ENCODE results near the gene RFXANK. TPM values are rescaled to one million over a fixed set of nuclear protein-coding genes. Genes with fewer than 3 reads are reported as not detected.

The RFXANK gene
- polyA plus RNA-seq, 1 donor from 2014 or later, result 40.0 TPM

GRCh38 chr19:19240476-19240875 is 48.4 kb downstream of the RFXANK start:
- Histone ChIP-seq H3K36me3 (ENCODE audit: insufficient read depth, low read length) (peaks cover 8% of the 10 kb centered on the region), H3K9me3 (ENCODE audit: low read length) (no peaks in the 10 kb centered on the region), H3K79me2 (replicated peaks; ENCODE audit: insufficient read depth, low read length) (no peaks in the 10 kb centered on the region), H3K4me3 (ENCODE audit: low read length) (no peak overlapping the region), H2AFZ (ENCODE audit: low read depth, low read length) (no peak overlapping the region), H3F3A (ENCODE audit: insufficient read depth, low read length, poor library complexity, severe bottlenecking) (no peaks in the 10 kb centered on the region), H3K27me3 (ENCODE audit: insufficient read depth, low read depth, low read length) (no peaks in the 10 kb centered on the region), H4K20me1 (ENCODE audit: insufficient read depth) (no peaks in the 10 kb centered on the region), H3K9me2 (ENCODE audit: insufficient read depth, low read length) (no peaks in the 10 kb centered on the region), H3K4me2 (ENCODE audit: low read length) (no peak overlapping the region), H3K27ac (ENCODE audit: low read length) (no peak overlapping the region), H3K9ac (ENCODE audit: low read length) (no peak overlapping the region)
- TF ChIP-seq EP300 (conservative IDR thresholded peaks at IDR 0.05; ENCODE audit: poor library complexity, severe bottlenecking) (no peak), RAD21 (conservative IDR thresholded peaks at IDR 0.05) (no peak), MXI1 (conservative IDR thresholded peaks at IDR 0.05; ENCODE audit: poor library complexity, severe bottlenecking) (no peak)

GRCh38 chr19:19250196-19250801 is 58.2 kb downstream of the RFXANK start:
- no peaks in the 10 kb centered on the region for H3F3A ChIP-seq (ENCODE audit: insufficient read depth, low read length, poor library complexity, severe bottlenecking)
- H3K79me2 ChIP-seq (replicated peaks; ENCODE audit: insufficient read depth, low read length), result no peaks in the 10 kb centered on the region
- TF ChIP-seq, protein P1, sequence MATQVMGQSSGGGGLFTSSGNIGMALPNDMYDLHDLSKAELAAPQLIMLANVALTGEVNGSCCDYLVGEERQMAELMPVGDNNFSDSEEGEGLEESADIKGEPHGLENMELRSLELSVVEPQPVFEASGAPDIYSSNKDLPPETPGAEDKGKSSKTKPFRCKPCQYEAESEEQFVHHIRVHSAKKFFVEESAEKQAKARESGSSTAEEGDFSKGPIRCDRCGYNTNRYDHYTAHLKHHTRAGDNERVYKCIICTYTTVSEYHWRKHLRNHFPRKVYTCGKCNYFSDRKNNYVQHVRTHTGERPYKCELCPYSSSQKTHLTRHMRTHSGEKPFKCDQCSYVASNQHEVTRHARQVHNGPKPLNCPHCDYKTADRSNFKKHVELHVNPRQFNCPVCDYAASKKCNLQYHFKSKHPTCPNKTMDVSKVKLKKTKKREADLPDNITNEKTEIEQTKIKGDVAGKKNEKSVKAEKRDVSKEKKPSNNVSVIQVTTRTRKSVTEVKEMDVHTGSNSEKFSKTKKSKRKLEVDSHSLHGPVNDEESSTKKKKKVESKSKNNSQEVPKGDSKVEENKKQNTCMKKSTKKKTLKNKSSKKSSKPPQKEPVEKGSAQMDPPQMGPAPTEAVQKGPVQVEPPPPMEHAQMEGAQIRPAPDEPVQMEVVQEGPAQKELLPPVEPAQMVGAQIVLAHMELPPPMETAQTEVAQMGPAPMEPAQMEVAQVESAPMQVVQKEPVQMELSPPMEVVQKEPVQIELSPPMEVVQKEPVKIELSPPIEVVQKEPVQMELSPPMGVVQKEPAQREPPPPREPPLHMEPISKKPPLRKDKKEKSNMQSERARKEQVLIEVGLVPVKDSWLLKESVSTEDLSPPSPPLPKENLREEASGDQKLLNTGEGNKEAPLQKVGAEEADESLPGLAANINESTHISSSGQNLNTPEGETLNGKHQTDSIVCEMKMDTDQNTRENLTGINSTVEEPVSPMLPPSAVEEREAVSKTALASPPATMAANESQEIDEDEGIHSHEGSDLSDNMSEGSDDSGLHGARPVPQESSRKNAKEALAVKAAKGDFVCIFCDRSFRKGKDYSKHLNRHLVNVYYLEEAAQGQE (IDR thresholded peaks at IDR 0.05; ENCODE audit: borderline replicate concordance), result no peak
- TF ChIP-seq RAD21 (conservative IDR thresholded peaks at IDR 0.05) (no peak), POLR2AphosphoS5 (IDR thresholded peaks at IDR 0.05) (no peak), EP300 (conservative IDR thresholded peaks at IDR 0.05; ENCODE audit: poor library complexity, severe bottlenecking) (no peak), MXI1 (conservative IDR thresholded peaks at IDR 0.05; ENCODE audit: poor library complexity, severe bottlenecking) (no peak), SMC3 (conservative IDR thresholded peaks at IDR 0.05; ENCODE audit: poor library complexity) (no peak), EZH2 (IDR thresholded peaks at IDR 0.05; ENCODE audit: borderline replicate concordance, insufficient read depth, low read length, poor library complexity, severe bottlenecking) (no peak), TAF1 (IDR thresholded peaks at IDR 0.05; ENCODE audit: low read depth) (no peak), CTCF (IDR thresholded peaks at IDR 0.05; ENCODE audit: poor library complexity, severe bottlenecking) (no peak)
- H3K4me3 ChIP-seq (ENCODE audit: low read length), result no peak overlapping the region
- H3K9ac ChIP-seq (ENCODE audit: low read length), result no peak overlapping the region
- no peak overlapping the region for H3K4me2 ChIP-seq (ENCODE audit: low read length)
- no peaks in the 10 kb centered on the region for H3K9me2 ChIP-seq (ENCODE audit: insufficient read depth, low read length)
- no peak overlapping the region for H3K27ac ChIP-seq (ENCODE audit: low read length)
- H4K20me1 ChIP-seq (ENCODE audit: insufficient read depth), result no peaks in the 10 kb centered on the region
- no peaks in the 10 kb centered on the region for H3K27me3 ChIP-seq (ENCODE audit: insufficient read depth, low read depth, low read length)
- no peaks in the 10 kb centered on the region for H3K9me3 ChIP-seq (ENCODE audit: low read length)
- peaks cover 10% of the 10 kb centered on the region for H3K36me3 ChIP-seq (ENCODE audit: insufficient read depth, low read length)
- H2AFZ ChIP-seq (ENCODE audit: low read depth, low read length), result no peak overlapping the region

Small RNA genes within 50 kb of the gene (small RNA-seq; reads per million reads assigned to genes)
- 0 reads per million in 3 experiments for gene RNU6-1028P

Other genes with a start within 250 kb of the RFXANK start
- 204 and 248 TPM in 2 replicates for gene SUGP2, start 158.7 kb upstream of the RFXANK start, polyA plus RNA-seq
- 74.4 and 96.7 TPM in 2 replicates for gene ARMC6, start 158.7 kb upstream of the RFXANK start, polyA plus RNA-seq
- 22.7 and 25.3 TPM in 2 replicates for gene SLC25A42, start 128.3 kb upstream of the RFXANK start, polyA plus RNA-seq
- gene TMEM161A, start 53.8 kb upstream of the RFXANK start, polyA plus RNA-seq, result 19.5 and 22.4 TPM in 2 replicates
- 0.22 TPM in 1 of 2 replicates, not detected in the other for gene MEF2B, start 22.0 kb upstream of the RFXANK start, polyA plus RNA-seq
- gene BORCS8, start 106 bp upstream of the RFXANK start, polyA plus RNA-seq, result 58.8 and 75.6 TPM in 2 replicates
- gene NR2C2AP, start 11.2 kb downstream of the RFXANK start, polyA plus RNA-seq, result 15.1 and 21.6 TPM in 2 replicates
- gene NCAN, start 19.7 kb downstream of the RFXANK start, polyA plus RNA-seq, result 52.1 and 59.5 TPM in 2 replicates
- gene TM6SF2, start 81.0 kb downstream of the RFXANK start, polyA plus RNA-seq, result not detected in 2 replicates
- gene SUGP1, start 128.3 kb downstream of the RFXANK start, polyA plus RNA-seq, result 82.0 and 85.8 TPM in 2 replicates
- gene MAU2, start 128.6 kb downstream of the RFXANK start, polyA plus RNA-seq, result 47.2 and 48.3 TPM in 2 replicates
- gene GATAD2A, start 213.4 kb downstream of the RFXANK start, polyA plus RNA-seq, result 13.9 and 18.1 TPM in 2 replicates